Measurements from ENCODE around the gene OGFRL1. TPM values are rescaled to one million over a fixed set of nuclear protein-coding genes. Genes with fewer than 3 reads are reported as not detected.

Gene OGFRL1
- total RNA-seq, 1 experiment from 2014 or later = 10.3 TPM

DNA sequence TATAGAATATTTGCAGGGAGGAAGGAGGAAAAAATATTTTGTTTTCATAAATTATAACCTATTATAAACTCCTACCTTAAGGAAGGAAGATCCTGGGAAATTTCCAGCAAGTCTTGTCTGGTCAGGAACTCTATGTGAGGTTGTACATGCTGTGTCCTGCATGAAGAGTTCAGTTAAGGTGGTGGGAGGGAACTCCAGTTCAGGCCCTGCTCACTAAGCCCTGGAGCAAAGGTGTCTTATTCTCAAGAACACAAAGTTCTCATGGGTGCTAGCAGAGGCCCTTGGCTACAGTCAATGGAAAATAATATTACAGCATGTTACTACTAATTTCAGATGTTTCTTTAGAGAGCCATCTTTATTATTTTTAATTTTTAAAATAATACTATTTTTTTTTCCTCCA, 3.8 kb upstream of the OGFRL1 start:
- H3K4me1 ChIP-seq (ENCODE audit: control insufficient read depth in 1 of 2, insufficient read depth in 2 of 2, low read length in 2 of 2) = peaks cover 4 to 18% of the 10 kb centered on the region in 2 experiments; a peak in 2 of 4 replicates
- no peaks in the 10 kb centered on the region for H4K20me1 ChIP-seq (ENCODE audit: insufficient read depth)
- H3K9ac ChIP-seq (ENCODE audit: low read length) = no peak overlapping the region
- no peaks in the 10 kb centered on the region for H3K9me3 ChIP-seq (ENCODE audit: control insufficient read depth in 1 of 2, insufficient read depth in 1 of 2, low read depth in 1 of 2, low read length in 2 of 2)
- BruUV-seq (replicated peaks) = no TSS peak
- intact Hi-C loops (cut with micrococcal nuclease) = no loop called here
- TF ChIP-seq EZH2 (IDR thresholded peaks at IDR 0.05) (no peak), EZH2phosphoT487 (IDR thresholded peaks at IDR 0.05; ENCODE audit: borderline replicate concordance) (no peak), SP1 (IDR thresholded peaks at IDR 0.05; ENCODE audit: low read depth) (no peak), CBX3 (IDR thresholded peaks at IDR 0.05; ENCODE audit: low read depth) (no peak), ATF3 (IDR thresholded peaks at IDR 0.05) (no peak), RAD21 (IDR thresholded peaks at IDR 0.05; ENCODE audit: low read depth) (no peak), SIN3A (IDR thresholded peaks at IDR 0.05; ENCODE audit: low read depth) (no peak), JUND (IDR thresholded peaks at IDR 0.05) (no peak), TCF7L2 (IDR thresholded peaks at IDR 0.05; ENCODE audit: borderline replicate concordance, extremely low read depth, insufficient read depth, insufficient read length) (no peak), POLR2A (IDR thresholded peaks at IDR 0.05; ENCODE audit: borderline replicate concordance, extremely low read depth, insufficient read depth, insufficient read length) (no peak), EGR1 (IDR thresholded peaks at IDR 0.05; ENCODE audit: low read depth) (no peak), FOSL1 (IDR thresholded peaks at IDR 0.05; ENCODE audit: low read depth) (no peak), ZFX (IDR thresholded peaks at IDR 0.05) (no peak), ELF1 (IDR thresholded peaks at IDR 0.05; ENCODE audit: borderline replicate concordance, low read depth) (no peak), SRF (IDR thresholded peaks at IDR 0.05; ENCODE audit: low read depth) (no peak), CEBPB (IDR thresholded peaks at IDR 0.05; ENCODE audit: low read depth) (no peak), POLR2AphosphoS5 (IDR thresholded peaks at IDR 0.05; ENCODE audit: low read depth, low read length) (no peak)
- TF ChIP-seq, protein P1, sequence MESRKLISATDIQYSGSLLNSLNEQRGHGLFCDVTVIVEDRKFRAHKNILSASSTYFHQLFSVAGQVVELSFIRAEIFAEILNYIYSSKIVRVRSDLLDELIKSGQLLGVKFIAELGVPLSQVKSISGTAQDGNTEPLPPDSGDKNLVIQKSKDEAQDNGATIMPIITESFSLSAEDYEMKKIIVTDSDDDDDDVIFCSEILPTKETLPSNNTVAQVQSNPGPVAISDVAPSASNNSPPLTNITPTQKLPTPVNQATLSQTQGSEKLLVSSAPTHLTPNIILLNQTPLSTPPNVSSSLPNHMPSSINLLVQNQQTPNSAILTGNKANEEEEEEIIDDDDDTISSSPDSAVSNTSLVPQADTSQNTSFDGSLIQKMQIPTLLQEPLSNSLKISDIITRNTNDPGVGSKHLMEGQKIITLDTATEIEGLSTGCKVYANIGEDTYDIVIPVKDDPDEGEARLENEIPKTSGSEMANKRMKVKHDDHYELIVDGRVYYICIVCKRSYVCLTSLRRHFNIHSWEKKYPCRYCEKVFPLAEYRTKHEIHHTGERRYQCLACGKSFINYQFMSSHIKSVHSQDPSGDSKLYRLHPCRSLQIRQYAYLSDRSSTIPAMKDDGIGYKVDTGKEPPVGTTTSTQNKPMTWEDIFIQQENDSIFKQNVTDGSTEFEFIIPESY (IDR thresholded peaks at IDR 0.05; ENCODE audit: extremely low read depth, insufficient replicate concordance, low read length) = no peak
- TF ChIP-seq, protein P2, sequence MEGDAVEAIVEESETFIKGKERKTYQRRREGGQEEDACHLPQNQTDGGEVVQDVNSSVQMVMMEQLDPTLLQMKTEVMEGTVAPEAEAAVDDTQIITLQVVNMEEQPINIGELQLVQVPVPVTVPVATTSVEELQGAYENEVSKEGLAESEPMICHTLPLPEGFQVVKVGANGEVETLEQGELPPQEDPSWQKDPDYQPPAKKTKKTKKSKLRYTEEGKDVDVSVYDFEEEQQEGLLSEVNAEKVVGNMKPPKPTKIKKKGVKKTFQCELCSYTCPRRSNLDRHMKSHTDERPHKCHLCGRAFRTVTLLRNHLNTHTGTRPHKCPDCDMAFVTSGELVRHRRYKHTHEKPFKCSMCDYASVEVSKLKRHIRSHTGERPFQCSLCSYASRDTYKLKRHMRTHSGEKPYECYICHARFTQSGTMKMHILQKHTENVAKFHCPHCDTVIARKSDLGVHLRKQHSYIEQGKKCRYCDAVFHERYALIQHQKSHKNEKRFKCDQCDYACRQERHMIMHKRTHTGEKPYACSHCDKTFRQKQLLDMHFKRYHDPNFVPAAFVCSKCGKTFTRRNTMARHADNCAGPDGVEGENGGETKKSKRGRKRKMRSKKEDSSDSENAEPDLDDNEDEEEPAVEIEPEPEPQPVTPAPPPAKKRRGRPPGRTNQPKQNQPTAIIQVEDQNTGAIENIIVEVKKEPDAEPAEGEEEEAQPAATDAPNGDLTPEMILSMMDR (IDR thresholded peaks at IDR 0.05 in 2 of 3, conservative IDR thresholded peaks at IDR 0.05 in 1 of 3; ENCODE audit: borderline replicate concordance in 1 of 3, insufficient read depth in 1 of 3, low read depth in 2 of 3, low read length in 2 of 3) = no peak
- ATAC-seq (no peak), DNase-seq (ENCODE audit: low read depth, low spot score) (no peak)
- H3K4me3 ChIP-seq (replicated peaks in 1 of 2; ENCODE audit: low read depth in 1 of 2, low read length in 2 of 2) = no peak overlapping the region
- ChIA-PET POLR2A (no interaction called here), RAD21 (ENCODE audit: low non-redundant PET in 1 of 2, low total read pairs in 2 of 2, uncharacterized antibody in 2 of 2, unreplicated experiment in 2 of 2) (no interaction called here), CTCF (no interaction called here)
- H2AFZ ChIP-seq (ENCODE audit: low read depth, low read length, poor library complexity, severe bottlenecking) = no peak overlapping the region
- H3K27me3 ChIP-seq (ENCODE audit: insufficient read depth, low read length) = no peaks in the 10 kb centered on the region
- no peaks in the 10 kb centered on the region for H3K9me2 ChIP-seq (ENCODE audit: insufficient read depth)
- no peaks in the 10 kb centered on the region for H3K36me3 ChIP-seq (ENCODE audit: control insufficient read depth in 1 of 2, insufficient read depth in 2 of 2, low read length in 2 of 2)
- H3K27ac ChIP-seq (ENCODE audit: low read depth, low read length) = no peak overlapping the region
- H3K79me2 ChIP-seq (ENCODE audit: insufficient read depth, low read length) = peaks cover 3% of the 10 kb centered on the region; the same call in 1 of the 2 replicates
- no peak overlapping the region for H3K4me2 ChIP-seq (ENCODE audit: low read length)

All from HCT116 (cell line).